ENCODE data around the gene KCNE3. TPM values are rescaled to one million over a fixed set of nuclear protein-coding genes. Genes with fewer than 3 reads are reported as not detected.

KCNE3 gene
- polyA plus RNA-seq, 1 donor (not counting 4 experiments of a cell fraction or from before 2014, with no cell fraction given) = not detected

GRCh38 chr11:74487875-74488274 lies 20.5 kb upstream of the KCNE3 start:
- no peak overlapping the region for H2AFZ ChIP-seq (ENCODE audit: control insufficient read depth, low read length)
- H3K36me3 ChIP-seq (ENCODE audit: control insufficient read depth in 2 of 2, extremely low read depth in 1 of 2, insufficient read depth in 2 of 2, low read length in 2 of 2) = no peaks in the 10 kb centered on the region
- no peaks in the 10 kb centered on the region for H4K20me1 ChIP-seq (ENCODE audit: control insufficient read depth, extremely low read depth, insufficient read depth, low read length)
- no peaks in the 10 kb centered on the region for H3K9me1 ChIP-seq (ENCODE audit: control insufficient read depth, extremely low read depth, insufficient read depth, low read length)
- dilution Hi-C loops (cut with MboI; ENCODE audit: extremely low pct_ligation_motif_present, low sequenced_read_pairs) = no loop called here
- no peak for FAIRE-seq
- H3K4me3 ChIP-seq (ENCODE audit: control insufficient read depth in 2 of 3, extremely low read depth in 1 of 3, insufficient read depth in 2 of 3, low read depth in 1 of 3, low read length in 3 of 3) = no peak overlapping the region
- H3K4me2 ChIP-seq (ENCODE audit: control insufficient read depth, extremely low read depth, insufficient read depth, low read depth, low read length) = no peak overlapping the region
- H3K9ac ChIP-seq (ENCODE audit: control insufficient read depth, extremely low read depth, insufficient read depth, low read length) = no peak overlapping the region
- TF ChIP-seq EZH2 (IDR thresholded peaks at IDR 0.05; ENCODE audit: low read length) = no peak
- peak in 2 of 3 experiments; percentile 28 to 68 for TF ChIP-seq CTCF (optimal IDR thresholded peaks at IDR 0.05 in 1 of 3, IDR thresholded peaks at IDR 0.05 in 1 of 3, conservative IDR thresholded peaks at IDR 0.05 in 1 of 3; ENCODE audit: extremely low read depth in 1 of 3, insufficient read depth in 2 of 3, low read length in 3 of 3)
- no peaks in the 10 kb centered on the region for H3K79me2 ChIP-seq (ENCODE audit: control insufficient read depth, insufficient read depth, low read length)
- DNase-seq (ENCODE audit: low read depth, low spot score) = no peak
- H3K4me1 ChIP-seq (ENCODE audit: control insufficient read depth, extremely low read depth, insufficient read depth, low read length) = peaks cover 3% of the 10 kb centered on the region
- no peaks in the 10 kb centered on the region for H3K27me3 ChIP-seq (ENCODE audit: control insufficient read depth, extremely low read depth, insufficient read depth, low read length)
- H3K27ac ChIP-seq (ENCODE audit: control insufficient read depth, insufficient read depth, low read length) = no peak overlapping the region
- H3K9me3 ChIP-seq (ENCODE audit: control insufficient read depth, low read depth, low read length) = no peaks in the 10 kb centered on the region

GRCh38 chr11:74485868-74486267 lies 18.5 kb upstream of the KCNE3 start:
- H3K9ac ChIP-seq (ENCODE audit: control insufficient read depth, extremely low read depth, insufficient read depth, low read length) = no peak overlapping the region
- TF ChIP-seq EZH2 (IDR thresholded peaks at IDR 0.05; ENCODE audit: low read length) (no peak), CTCF (optimal IDR thresholded peaks at IDR 0.05 in 1 of 3, IDR thresholded peaks at IDR 0.05 in 1 of 3, conservative IDR thresholded peaks at IDR 0.05 in 1 of 3; ENCODE audit: extremely low read depth in 1 of 3, insufficient read depth in 2 of 3, low read length in 3 of 3) (no peak)
- H3K4me1 ChIP-seq (ENCODE audit: control insufficient read depth, extremely low read depth, insufficient read depth, low read length) = no peaks in the 10 kb centered on the region
- H3K27ac ChIP-seq (ENCODE audit: control insufficient read depth, insufficient read depth, low read length) = no peak overlapping the region
- no peaks in the 10 kb centered on the region for H3K27me3 ChIP-seq (ENCODE audit: control insufficient read depth, extremely low read depth, insufficient read depth, low read length)
- no peak for DNase-seq (ENCODE audit: low read depth, low spot score)
- no peaks in the 10 kb centered on the region for H3K79me2 ChIP-seq (ENCODE audit: control insufficient read depth, insufficient read depth, low read length)
- H2AFZ ChIP-seq (ENCODE audit: control insufficient read depth, low read length) = no peak overlapping the region
- H3K9me1 ChIP-seq (ENCODE audit: control insufficient read depth, extremely low read depth, insufficient read depth, low read length) = no peaks in the 10 kb centered on the region
- H3K36me3 ChIP-seq (ENCODE audit: control insufficient read depth in 2 of 2, extremely low read depth in 1 of 2, insufficient read depth in 2 of 2, low read length in 2 of 2) = no peaks in the 10 kb centered on the region
- no peaks in the 10 kb centered on the region for H4K20me1 ChIP-seq (ENCODE audit: control insufficient read depth, extremely low read depth, insufficient read depth, low read length)
- dilution Hi-C loops (cut with MboI; ENCODE audit: extremely low pct_ligation_motif_present, low sequenced_read_pairs) = no loop called here
- FAIRE-seq = no peak
- H3K4me3 ChIP-seq (ENCODE audit: control insufficient read depth in 2 of 3, extremely low read depth in 1 of 3, insufficient read depth in 2 of 3, low read depth in 1 of 3, low read length in 3 of 3) = no peak overlapping the region
- no peaks in the 10 kb centered on the region for H3K9me3 ChIP-seq (ENCODE audit: control insufficient read depth, low read depth, low read length)
- H3K4me2 ChIP-seq (ENCODE audit: control insufficient read depth, extremely low read depth, insufficient read depth, low read depth, low read length) = no peak overlapping the region

All from keratinocyte (primary cell).